ENCODE data around the gene ATXN2. TPM values are rescaled to one million over a fixed set of nuclear protein-coding genes. Genes with fewer than 3 reads are reported as not detected.
A peak's percentile ranks its signal among the peaks of the same experiment; 100 is the strongest.

ATXN2 gene
- total and polyA plus RNA-seq, 9 of the 15 experiments (the other 6 are each of a cell fraction or from before 2014, with no cell fraction given) = 16.8 to 67.8 (median 29.3) TPM

DNA sequence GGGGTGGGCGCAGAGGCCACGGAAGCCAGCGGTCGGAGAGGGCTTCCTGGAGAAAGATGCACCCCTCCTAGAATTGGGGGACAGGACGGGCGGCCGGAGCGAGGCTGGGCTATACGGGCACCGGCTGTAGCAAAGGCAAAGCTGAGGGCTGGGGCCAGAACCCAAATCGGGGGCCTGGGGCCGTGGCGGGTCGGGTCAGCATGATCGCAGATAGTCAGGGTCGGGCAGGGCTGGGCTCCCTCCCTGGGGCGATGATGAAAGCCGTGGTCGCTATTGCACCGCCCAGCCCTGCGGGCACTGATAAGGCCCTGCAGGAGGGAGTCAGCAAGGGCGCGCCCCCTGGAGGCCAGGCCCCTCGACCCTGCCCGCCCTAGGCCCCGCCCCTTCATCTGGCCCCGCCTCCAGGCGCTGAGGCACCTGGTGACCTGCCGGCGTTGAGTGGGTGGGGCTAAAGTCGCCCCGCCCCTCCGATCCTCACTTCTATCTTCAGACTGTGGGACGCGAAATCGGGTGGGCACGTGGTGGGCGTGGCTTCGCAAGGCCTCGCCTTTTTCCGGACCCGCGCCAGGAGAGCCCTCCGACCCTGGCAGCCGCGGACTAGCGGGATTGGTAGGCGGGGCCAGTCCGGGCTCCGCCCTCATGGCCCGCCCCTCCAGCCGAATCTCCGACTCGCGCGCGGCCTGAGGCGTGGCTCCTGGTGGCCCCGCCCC, 193.8 kb downstream of the ATXN2 start (continued):
- TF ChIP-seq CHD7 (IDR thresholded peaks at IDR 0.05; ENCODE audit: low read depth, low read length) (no peak), ZEB2 (IDR thresholded peaks at IDR 0.05) (no peak), SMAD3 (CRISPR knock-in tag; conservative IDR thresholded peaks at IDR 0.05) (peak; percentile 11; the same call in 1 of the 2 replicates), ARHGAP35 (IDR thresholded peaks at IDR 0.05; ENCODE audit: partially characterized antibody) (no peak), ZNF133 (CRISPR knock-in tag; IDR thresholded peaks at IDR 0.05) (no peak), ZNF316 (IDR thresholded peaks at IDR 0.05) (no peak), HNRNPUL1 (IDR thresholded peaks at IDR 0.05; ENCODE audit: low read length) (no peak), HMGN3 (IDR thresholded peaks at IDR 0.05; ENCODE audit: borderline replicate concordance, extremely low read depth, insufficient read length, low read depth, low read length) (peak; percentile 98), ZNF217 (CRISPR knock-in tag; IDR thresholded peaks at IDR 0.05) (no peak), ATF7 (IDR thresholded peaks at IDR 0.05) (peak; percentile 92), HMG20A (CRISPR knock-in tag; conservative IDR thresholded peaks at IDR 0.05) (no peak), FOXJ2 (tag; IDR thresholded peaks at IDR 0.05) (no peak), MEF2A (IDR thresholded peaks at IDR 0.05; ENCODE audit: control insufficient read depth, low read depth, low read length) (no peak), SMARCA5 (IDR thresholded peaks at IDR 0.05) (no peak), XRCC3 (IDR thresholded peaks at IDR 0.05) (no peak)
- TF ChIP-seq, protein P1, sequence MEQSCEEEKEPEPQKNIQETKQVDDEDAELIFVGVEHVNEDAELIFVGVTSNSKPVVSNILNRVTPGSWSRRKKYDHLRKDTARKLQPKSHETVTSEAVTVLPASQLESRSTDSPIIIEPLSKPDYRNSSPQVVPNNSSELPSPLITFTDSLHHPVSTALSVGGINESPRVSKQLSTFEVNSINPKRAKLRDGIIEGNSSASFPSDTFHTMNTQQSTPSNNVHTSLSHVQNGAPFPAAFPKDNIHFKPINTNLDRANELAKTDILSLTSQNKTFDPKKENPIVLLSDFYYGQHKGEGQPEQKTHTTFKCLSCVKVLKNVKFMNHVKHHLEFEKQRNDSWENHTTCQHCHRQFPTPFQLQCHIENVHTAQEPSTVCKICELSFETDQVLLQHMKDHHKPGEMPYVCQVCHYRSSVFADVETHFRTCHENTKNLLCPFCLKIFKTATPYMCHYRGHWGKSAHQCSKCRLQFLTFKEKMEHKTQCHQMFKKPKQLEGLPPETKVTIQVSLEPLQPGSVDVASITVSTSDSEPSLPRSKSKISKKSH (CRISPR knock-in tag; IDR thresholded peaks at IDR 0.05) = no peak

Data from K562 (cell line).